Measurements from ENCODE around the gene NCOA5. TPM values are rescaled to one million over a fixed set of nuclear protein-coding genes. Genes with fewer than 3 reads are reported as not detected.

Gene NCOA5
- total RNA-seq, 1 donor = 15.6 TPM

- H3K9me3 ChIP-seq (ENCODE audit: low read depth, low read length) = no peaks in the 10 kb centered on the region
- H3K4me3 ChIP-seq (ENCODE audit: low read length) = no peak overlapping the region
- no peaks in the 10 kb centered on the region for H3K4me1 ChIP-seq (ENCODE audit: insufficient read depth, low read length)
- H3K27me3 ChIP-seq (ENCODE audit: insufficient read depth, low read length) = peaks cover 3% of the 10 kb centered on the region
Observed at GRCh38 chr20:46051556-46052308, 38.0 kb downstream of the NCOA5 start.

- Histone ChIP-seq H3K9me3 (ENCODE audit: low read depth, low read length) (no peaks in the 10 kb centered on the region), H3K4me1 (ENCODE audit: insufficient read depth, low read length) (no peaks in the 10 kb centered on the region), H3K27me3 (ENCODE audit: insufficient read depth, low read length) (no peaks in the 10 kb centered on the region), H3K4me3 (ENCODE audit: low read length) (no peak overlapping the region)
Observed at GRCh38 chr20:46050885-46051284, 38.9 kb downstream of the NCOA5 start.

- Histone ChIP-seq H3K4me1 (ENCODE audit: insufficient read depth, low read length) (no peaks in the 10 kb centered on the region), H3K27me3 (ENCODE audit: insufficient read depth, low read length) (no peaks in the 10 kb centered on the region), H3K4me3 (ENCODE audit: low read length) (no peak overlapping the region), H3K9me3 (ENCODE audit: low read depth, low read length) (no peaks in the 10 kb centered on the region)
Observed at GRCh38 chr20:46050444-46050843, 39.3 kb downstream of the NCOA5 start.

GRCh38 chr20:46049815-46050214 is 39.9 kb downstream of the NCOA5 start:
- H3K27me3 ChIP-seq (ENCODE audit: insufficient read depth, low read length) = no peaks in the 10 kb centered on the region
- H3K4me1 ChIP-seq (ENCODE audit: insufficient read depth, low read length) = no peaks in the 10 kb centered on the region
- no peak overlapping the region for H3K4me3 ChIP-seq (ENCODE audit: low read length)
- H3K9me3 ChIP-seq (ENCODE audit: low read depth, low read length) = no peaks in the 10 kb centered on the region

GRCh38 chr20:46049190-46049589 is 40.6 kb downstream of the NCOA5 start:
- Histone ChIP-seq H3K9me3 (ENCODE audit: low read depth, low read length) (no peaks in the 10 kb centered on the region), H3K27me3 (ENCODE audit: insufficient read depth, low read length) (no peaks in the 10 kb centered on the region), H3K4me3 (ENCODE audit: low read length) (no peak overlapping the region), H3K4me1 (ENCODE audit: insufficient read depth, low read length) (no peaks in the 10 kb centered on the region)

GRCh38 chr20:46047821-46048220 is 41.9 kb downstream of the NCOA5 start:
- Histone ChIP-seq H3K9me3 (ENCODE audit: low read depth, low read length) (no peaks in the 10 kb centered on the region), H3K4me1 (ENCODE audit: insufficient read depth, low read length) (no peaks in the 10 kb centered on the region), H3K27me3 (ENCODE audit: insufficient read depth, low read length) (no peaks in the 10 kb centered on the region), H3K4me3 (ENCODE audit: low read length) (no peak overlapping the region)

- Histone ChIP-seq H3K4me1 (ENCODE audit: insufficient read depth, low read length) (no peaks in the 10 kb centered on the region), H3K27me3 (ENCODE audit: insufficient read depth, low read length) (no peaks in the 10 kb centered on the region), H3K4me3 (ENCODE audit: low read length) (no peak overlapping the region), H3K9me3 (ENCODE audit: low read depth, low read length) (no peaks in the 10 kb centered on the region)
Observed at GRCh38 chr20:46046588-46047310, 43.0 kb downstream of the NCOA5 start.

- no peaks in the 10 kb centered on the region for H3K9me3 ChIP-seq (ENCODE audit: low read depth, low read length)
- no peaks in the 10 kb centered on the region for H3K4me1 ChIP-seq (ENCODE audit: insufficient read depth, low read length)
- H3K4me3 ChIP-seq (ENCODE audit: low read length) = no peak overlapping the region
- peaks cover 3% of the 10 kb centered on the region for H3K27me3 ChIP-seq (ENCODE audit: insufficient read depth, low read length)
Observed at GRCh38 chr20:46044896-46045295, 44.9 kb downstream of the NCOA5 start.

- Histone ChIP-seq H3K9me3 (ENCODE audit: low read depth, low read length) (no peaks in the 10 kb centered on the region), H3K27me3 (ENCODE audit: insufficient read depth, low read length) (peaks cover 3% of the 10 kb centered on the region), H3K4me3 (ENCODE audit: low read length) (no peak overlapping the region), H3K4me1 (ENCODE audit: insufficient read depth, low read length) (no peaks in the 10 kb centered on the region)
Observed at GRCh38 chr20:46043556-46043955, 46.2 kb downstream of the NCOA5 start.

- no peaks in the 10 kb centered on the region for H3K4me1 ChIP-seq (ENCODE audit: insufficient read depth, low read length)
- H3K9me3 ChIP-seq (ENCODE audit: low read depth, low read length) = no peaks in the 10 kb centered on the region
- H3K27me3 ChIP-seq (ENCODE audit: insufficient read depth, low read length) = peaks cover 5% of the 10 kb centered on the region
- no peak overlapping the region for H3K4me3 ChIP-seq (ENCODE audit: low read length)
Observed at GRCh38 chr20:46040902-46041535, 48.7 kb downstream of the NCOA5 start.

- H3K27me3 ChIP-seq (ENCODE audit: insufficient read depth, low read length) = peaks cover 33% of the 10 kb centered on the region
- H3K4me1 ChIP-seq (ENCODE audit: insufficient read depth, low read length) = no peaks in the 10 kb centered on the region
- no peaks in the 10 kb centered on the region for H3K9me3 ChIP-seq (ENCODE audit: low read depth, low read length)
- H3K4me3 ChIP-seq (ENCODE audit: low read length) = no peak overlapping the region
Observed at GRCh38 chr20:46037036-46037435, 52.7 kb downstream of the NCOA5 start.

GRCh38 chr20:46036370-46036769 is 53.4 kb downstream of the NCOA5 start:
- no peaks in the 10 kb centered on the region for H3K9me3 ChIP-seq (ENCODE audit: low read depth, low read length)
- H3K4me1 ChIP-seq (ENCODE audit: insufficient read depth, low read length) = no peaks in the 10 kb centered on the region
- H3K4me3 ChIP-seq (ENCODE audit: low read length) = no peak overlapping the region
- peaks cover 37% of the 10 kb centered on the region for H3K27me3 ChIP-seq (ENCODE audit: insufficient read depth, low read length)

GRCh38 chr20:46035713-46036112 is 54.0 kb downstream of the NCOA5 start:
- Histone ChIP-seq H3K27me3 (ENCODE audit: insufficient read depth, low read length) (peaks cover 43% of the 10 kb centered on the region), H3K9me3 (ENCODE audit: low read depth, low read length) (no peaks in the 10 kb centered on the region), H3K4me3 (ENCODE audit: low read length) (no peak overlapping the region), H3K4me1 (ENCODE audit: insufficient read depth, low read length) (no peaks in the 10 kb centered on the region)

- no peak overlapping the region for H3K4me3 ChIP-seq (ENCODE audit: low read length)
- no peaks in the 10 kb centered on the region for H3K9me3 ChIP-seq (ENCODE audit: low read depth, low read length)
- peaks cover 46% of the 10 kb centered on the region for H3K27me3 ChIP-seq (ENCODE audit: insufficient read depth, low read length)
- no peaks in the 10 kb centered on the region for H3K4me1 ChIP-seq (ENCODE audit: insufficient read depth, low read length)
Observed at GRCh38 chr20:46035253-46035652, 54.5 kb downstream of the NCOA5 start.

- H3K4me3 ChIP-seq (ENCODE audit: low read length) = no peak overlapping the region
- H3K4me1 ChIP-seq (ENCODE audit: insufficient read depth, low read length) = no peaks in the 10 kb centered on the region
- H3K9me3 ChIP-seq (ENCODE audit: low read depth, low read length) = no peaks in the 10 kb centered on the region
- peaks cover 55% of the 10 kb centered on the region for H3K27me3 ChIP-seq (ENCODE audit: insufficient read depth, low read length)
Observed at GRCh38 chr20:46034039-46034438, 55.7 kb downstream of the NCOA5 start.

All from mononuclear cell (primary cell).